Measurements from ENCODE around the gene PDS5A.
"Not testable (repeated sequence)": the region's sequence is repeated elsewhere in the genome, so short reads cannot be mapped to it uniquely, and the experiment has no call there.

The PDS5A gene

DNA sequence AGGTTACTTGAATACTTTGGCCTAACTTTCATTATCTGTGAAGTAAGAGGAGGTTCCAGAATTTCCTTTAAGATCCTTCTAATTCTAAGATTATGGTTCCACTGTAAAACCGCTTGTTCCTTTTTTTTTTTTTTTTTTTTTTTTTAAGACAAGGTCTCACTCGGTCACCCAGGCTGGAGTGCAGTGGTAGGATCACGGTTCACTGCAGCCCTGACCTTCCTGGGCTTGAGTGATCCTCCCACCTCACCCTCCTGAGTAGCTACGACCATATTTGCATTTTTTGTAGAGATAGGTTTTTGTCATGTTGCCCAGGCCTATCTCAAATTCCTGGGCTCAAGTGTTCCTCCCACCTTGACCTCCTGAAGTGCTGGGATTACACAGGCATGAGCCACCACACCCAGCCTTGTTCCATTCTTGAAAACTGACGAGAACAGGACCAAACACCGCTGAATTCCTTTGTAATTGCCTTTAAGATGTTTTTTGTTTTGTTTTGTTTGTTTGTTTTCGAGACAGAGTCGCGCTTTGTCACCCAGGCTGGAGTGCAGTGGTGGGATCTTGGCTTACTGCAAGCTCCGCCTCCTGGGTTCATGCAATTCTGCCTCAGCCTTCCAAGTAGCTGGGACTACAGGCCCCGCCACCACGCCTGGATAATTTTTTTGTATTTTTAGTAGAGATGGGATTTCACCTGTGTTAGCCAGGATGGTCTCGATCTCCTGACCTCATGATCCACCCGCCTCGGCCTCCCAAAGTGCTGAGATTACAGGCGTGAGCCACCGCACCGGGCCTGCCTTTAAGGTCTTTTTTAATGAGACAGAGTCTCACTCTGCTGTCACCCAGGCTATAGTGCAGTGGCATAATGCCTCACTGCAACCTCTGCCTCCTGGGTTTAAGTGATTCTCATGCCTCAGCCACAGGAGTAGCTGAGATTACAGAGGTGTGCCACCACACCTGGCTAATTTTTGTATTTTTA is 6.8 kb downstream of the PDS5A start:
- FAIRE-seq (peak; percentile 83), DNase-seq (ENCODE audit: extremely low spot score, insufficient read length, low read depth) (no peak)

DNA sequence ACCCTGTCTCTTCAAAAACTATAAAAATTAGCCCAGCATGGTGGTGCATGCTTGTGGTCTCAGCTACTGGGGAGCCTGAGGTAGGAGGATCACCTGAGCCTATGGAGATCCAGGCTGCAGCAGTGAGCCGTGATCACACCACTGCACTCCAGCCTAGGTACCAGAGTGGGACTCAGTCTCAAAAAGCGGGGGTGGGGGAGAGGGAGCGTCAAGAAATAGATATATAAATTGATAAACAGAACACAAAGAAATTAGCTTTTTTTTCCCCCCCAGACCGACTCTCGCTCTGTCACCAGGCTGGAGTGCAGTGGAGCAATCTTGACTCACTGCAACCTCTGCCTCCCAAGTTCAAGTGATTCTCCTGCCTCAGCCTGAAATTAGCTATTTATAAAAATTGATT is 14.1 kb downstream of the PDS5A start:
- no peak for FAIRE-seq

DNA sequence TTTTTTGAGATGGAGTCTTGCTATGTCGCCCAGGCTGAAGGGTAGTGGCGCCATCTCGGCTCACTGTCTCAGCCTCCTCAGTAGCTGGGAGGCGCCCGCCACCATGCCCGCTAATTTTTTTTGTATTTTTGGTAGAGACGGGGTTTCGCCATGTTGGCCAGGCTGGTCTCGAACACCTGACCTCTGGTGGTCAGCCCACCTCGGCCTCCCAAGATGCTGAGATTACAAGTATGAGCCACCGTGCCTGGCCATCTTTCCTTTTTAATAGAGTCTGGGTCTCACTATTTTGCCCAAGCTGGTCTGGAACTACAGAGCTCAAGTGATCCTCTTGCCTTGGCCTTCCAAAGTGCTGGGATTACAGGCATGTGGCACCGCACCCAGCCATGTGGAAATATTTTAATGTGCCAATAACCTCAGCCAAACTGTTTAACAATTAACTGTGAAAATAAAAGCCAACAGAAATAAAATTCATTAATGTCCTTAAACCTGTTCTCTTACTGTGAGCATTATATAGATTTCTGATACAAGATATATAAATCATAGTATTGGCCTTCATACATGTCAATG is 16.3 kb downstream of the PDS5A start:
- DNase-seq (ENCODE audit: extremely low spot score, insufficient read length, low read depth) (no peak), FAIRE-seq (no peak)

More for the DNA sequence above, 14.1 kb downstream of the PDS5A start:
- no peak for DNase-seq (ENCODE audit: extremely low spot score, insufficient read length, low read depth)

DNA sequence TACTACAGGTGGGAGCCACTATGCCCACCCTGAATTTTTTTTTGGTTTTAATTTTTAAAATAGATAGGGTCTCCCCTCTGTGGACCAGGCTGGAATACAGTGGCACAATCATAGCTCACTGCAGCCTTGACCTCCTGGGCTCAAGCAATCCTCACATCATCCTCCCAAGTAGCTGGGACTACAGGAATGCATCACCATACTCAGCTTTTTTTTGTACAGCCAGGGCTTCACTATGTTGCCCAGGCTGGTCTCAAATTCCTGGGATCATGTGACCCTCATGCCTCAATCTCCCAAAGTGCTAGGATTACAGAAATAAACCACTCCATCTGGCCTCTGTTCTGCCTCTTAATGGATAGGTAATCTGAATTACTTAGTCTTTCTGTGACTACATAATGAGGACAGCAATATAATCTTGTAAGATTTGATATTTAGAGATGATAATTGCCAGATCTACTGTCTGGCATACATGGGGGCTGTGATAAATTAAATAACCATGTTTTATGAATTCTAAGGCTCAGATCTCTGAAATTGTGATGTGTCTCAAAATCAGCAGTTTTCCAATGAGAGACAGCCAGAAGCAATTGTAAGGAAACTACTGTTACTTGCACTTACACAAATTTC is 26.7 kb downstream of the PDS5A start:
- FAIRE-seq, result no peak

DNA sequence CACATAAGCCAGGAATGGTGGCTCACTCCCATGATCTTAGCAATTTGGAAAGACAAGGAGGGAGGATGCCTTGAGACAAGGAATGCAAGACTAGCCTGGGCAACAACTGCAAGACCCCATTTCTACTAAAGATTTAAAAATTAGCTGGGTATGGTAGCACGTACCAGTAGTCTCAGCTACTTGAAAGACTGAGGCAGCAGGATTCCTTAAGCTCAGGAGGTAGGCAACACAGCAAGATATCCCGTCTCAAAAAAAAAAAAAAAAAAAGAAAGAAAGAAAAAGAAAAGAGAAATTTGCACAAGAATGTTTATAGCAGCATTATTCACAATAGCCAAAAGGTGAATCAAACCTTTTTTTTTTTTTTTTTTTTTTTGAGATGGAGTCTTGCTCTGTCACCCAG is 29.7 kb downstream of the PDS5A start:
- DNase-seq (ENCODE audit: extremely low spot score, insufficient read length, low read depth) (no peak), FAIRE-seq (no peak)

More for the DNA sequence above, 26.7 kb downstream of the PDS5A start:
- DNase-seq (ENCODE audit: extremely low spot score, insufficient read length, low read depth), result no peak

DNA sequence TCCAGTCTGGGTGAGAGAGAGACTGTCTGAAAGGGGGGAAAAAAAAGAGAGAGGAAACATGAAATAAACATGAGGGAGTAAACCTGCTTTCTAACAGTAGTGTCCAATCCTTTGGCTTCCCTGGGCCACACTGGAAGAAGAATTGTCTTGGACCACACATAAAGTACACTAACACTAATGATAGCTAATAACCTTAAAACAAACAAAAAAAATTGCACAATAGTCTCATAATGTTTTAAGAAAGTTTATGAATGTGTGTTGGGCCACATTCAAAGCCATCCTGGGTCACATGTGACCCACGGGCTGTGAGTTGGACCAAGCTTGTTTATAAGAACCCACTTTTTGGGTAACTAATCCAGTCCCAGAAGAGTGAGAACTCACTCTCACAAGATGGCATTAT is 30.3 kb downstream of the PDS5A start:
- no peak for DNase-seq (ENCODE audit: extremely low spot score, insufficient read length, low read depth)
- FAIRE-seq, result no peak

DNA sequence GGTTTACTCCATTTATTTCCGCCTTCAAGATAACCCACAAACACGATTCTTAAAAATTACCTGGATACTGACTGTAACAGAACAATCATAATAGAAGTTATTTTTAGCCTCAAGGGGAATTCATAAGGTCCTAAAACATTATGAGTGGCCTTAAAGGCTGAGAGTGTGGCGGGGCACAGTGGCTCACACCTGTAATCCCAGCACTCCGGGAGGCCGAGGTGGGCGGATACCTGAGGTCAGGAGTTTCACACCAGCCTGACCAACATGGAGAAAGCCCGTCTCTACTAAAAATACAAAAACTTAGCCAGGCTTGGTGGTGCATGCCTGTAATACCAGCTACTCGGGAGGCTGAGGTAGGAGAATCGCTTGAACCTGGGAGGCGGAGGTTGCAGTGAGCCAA is 33.5 kb downstream of the PDS5A start:
- FAIRE-seq; DNase-seq (ENCODE audit: extremely low spot score, insufficient read length, low read depth): not testable (repeated sequence)

DNA sequence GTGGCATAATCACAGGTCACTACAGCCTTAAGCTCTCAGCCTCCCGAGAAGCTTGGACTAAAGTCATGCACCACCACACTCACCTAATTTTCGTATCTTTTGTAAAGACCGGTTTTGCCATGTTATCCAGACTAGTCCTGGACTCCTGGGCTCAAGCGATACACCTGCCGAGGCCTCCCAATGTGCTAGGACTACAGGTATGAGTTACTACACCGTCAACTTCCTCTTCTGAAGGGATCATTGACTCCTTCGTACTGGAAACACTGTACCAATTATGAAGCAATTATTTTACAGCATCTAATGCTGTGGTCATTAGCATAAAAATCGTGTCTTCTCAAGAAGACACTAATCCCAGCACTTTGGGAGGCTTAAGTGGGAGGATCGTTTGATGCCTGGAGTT is 35.2 kb downstream of the PDS5A start:
- DNase-seq (ENCODE audit: extremely low spot score, insufficient read length, low read depth) (no peak), FAIRE-seq (peak; percentile 60)

DNA sequence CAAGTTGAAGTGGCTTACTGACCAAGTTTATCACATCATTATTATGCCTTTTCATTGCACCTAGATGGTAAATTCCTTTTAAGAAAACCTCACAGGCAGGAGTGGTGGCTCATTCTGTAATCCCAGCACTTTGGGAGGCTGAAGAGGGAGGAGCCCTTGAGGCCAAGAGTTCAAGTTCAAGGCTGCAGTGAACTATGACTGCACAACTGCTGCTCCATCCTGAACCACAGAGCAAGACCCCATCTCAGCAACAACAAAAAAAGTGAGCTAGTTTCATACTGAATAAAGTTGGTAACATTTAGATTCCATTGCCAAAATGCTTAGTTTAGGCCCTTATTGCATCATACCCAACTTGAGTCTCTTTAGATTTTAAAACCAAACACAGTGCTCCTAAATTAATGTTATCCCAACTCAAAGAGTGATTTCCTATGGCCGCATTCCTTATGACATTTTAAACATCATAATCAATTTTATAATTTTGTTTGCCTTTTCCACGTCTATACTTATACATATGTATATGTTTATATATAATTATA is 36.0 kb downstream of the PDS5A start:
- FAIRE-seq, result peak; percentile 12
- DNase-seq (ENCODE audit: extremely low spot score, insufficient read length, low read depth), result no peak

DNA sequence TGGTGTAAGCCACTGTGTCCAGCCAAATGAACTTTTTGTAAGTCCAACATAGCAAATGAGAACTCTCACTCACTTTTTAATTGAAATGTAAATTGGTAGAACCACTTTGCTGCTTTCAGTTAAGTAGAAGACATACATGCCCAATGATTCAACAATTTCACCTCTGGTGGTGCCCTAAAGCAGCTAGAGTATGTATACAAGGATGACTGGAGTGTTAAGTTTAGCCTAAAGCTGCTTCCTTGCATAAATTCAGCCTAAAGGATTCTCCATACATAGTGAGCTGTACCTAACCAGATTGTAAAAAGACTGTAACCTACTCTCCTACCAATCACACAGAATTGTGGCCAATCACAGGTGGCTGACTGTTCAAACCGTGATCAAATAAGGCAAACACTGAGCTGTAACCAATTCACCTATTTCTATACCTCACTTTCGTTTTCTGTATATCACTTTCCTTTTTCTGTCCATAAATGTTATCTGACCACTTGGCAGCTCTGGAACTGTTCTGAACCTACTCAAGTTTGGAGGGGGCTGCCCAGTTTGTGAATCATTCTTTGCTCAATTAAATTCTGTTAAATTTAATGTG is 39.9 kb downstream of the PDS5A start:
- FAIRE-seq (peak; percentile 88), DNase-seq (ENCODE audit: extremely low spot score, insufficient read length, low read depth) (no peak)

DNA sequence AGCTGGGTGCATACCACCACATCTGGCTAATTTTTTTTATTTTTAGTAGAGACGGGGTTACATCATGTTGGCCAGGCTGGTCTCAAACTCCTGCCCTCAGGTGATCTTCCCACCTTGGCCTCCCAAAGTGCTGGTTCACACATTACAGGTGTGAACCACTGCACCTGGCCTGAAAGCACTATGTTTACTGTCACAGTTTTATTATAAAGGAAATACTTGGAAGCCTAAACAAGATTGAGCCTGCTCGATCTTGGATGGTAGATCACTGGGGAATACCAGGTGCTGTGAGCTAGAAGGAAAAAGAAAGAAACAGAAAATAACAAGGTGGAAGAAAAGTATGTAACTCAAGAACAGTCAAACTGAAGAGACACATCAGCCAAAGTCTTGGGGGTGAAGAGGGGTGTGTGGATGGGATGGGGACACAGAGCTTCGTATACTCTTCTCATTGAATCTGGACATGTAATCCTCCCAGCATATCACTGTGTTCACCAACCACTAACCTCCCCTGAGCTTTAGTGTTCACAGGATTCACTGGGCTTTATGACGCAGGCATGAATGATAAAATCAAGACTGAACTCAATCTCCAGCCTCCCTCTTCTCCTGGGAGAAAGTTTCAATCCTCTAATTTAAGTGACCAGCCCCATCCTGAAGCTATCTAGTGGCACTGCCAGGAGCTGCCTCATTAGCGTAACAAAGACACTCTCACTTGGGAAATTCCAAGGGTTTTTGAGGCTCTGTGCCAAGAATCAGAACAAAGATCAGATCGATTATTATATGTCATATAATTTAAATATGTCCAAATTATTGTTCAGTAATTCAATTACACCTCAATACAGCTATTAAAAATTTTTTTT is 40.9 kb downstream of the PDS5A start:
- no peak for FAIRE-seq
- no peak for DNase-seq (ENCODE audit: extremely low spot score, insufficient read length, low read depth)

DNA sequence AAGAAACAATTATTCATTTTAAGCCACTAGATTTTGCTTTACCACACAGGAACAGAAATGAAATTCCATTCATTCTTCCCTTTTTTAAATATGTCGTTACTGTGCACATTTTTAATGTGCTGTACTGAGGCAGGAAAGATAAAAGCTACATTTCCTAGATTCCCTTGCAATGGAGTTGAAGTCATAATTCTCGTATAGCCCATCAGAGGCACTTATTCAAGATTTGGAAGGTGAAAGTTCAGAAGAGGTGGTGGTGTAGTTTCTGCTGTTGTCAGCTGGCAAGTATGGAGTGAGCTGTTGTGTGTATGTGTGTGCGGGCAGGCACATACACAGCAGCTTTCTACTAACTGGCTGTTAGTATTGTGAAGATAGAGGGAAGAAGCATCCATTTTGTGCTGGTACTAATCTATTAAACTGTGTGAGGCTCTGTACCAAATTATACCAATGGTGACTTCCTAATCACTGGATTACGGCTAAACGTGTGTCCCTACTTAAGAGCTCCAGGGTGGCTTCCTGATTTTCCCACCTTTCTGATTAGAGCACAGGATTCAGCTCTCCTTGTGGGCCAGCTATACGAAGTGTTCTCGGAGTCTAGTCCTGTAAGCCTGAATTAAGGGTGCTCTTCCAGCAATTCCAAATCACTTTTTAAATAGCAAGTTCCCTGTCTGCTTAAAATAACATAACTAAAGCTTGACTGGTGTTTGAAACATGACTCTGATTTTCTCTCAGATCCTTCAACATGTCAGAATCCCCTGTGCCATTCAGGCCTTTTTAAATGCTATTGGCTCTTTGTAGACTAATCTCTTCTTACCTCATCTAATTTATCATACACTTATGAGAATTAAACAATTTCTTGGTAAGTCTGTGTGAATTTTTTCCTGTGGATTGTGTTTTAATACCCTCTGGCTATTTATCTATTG is 43.8 kb downstream of the PDS5A start:
- DNase-seq (ENCODE audit: extremely low spot score, insufficient read length, low read depth), result no peak
- peak; percentile 15 for FAIRE-seq

DNA sequence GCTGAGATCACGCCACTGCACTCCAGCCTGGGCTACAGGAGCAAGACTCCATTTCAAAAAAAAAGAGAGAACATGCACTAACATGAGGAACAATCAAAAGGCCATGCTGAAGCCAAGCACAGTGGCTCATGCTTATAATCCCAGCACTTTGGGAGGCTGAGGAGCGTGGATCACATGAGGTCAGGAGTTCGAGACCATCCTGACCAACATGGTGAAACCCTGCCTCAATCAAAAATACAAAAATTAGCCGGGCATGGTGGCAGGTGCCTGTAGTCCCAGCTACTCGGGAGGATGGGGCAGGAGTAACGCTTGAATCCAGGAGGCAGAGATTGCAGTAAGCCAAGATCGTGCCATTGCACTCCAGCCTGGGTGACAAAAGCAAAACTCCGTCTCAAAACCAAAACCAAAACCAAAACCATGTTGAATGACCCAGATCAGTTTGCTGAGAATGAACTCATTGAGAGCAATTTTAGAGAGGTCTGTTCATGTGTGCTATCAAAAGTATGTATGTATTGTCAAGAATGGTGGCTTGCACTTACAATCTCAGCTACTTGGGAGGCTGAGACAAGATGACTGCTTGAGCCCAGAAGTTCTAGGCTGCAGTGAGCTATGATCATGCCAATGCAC is 44.8 kb downstream of the PDS5A start:
- DNase-seq (ENCODE audit: extremely low spot score, insufficient read length, low read depth) (no peak), FAIRE-seq (peak; percentile 78)

DNA sequence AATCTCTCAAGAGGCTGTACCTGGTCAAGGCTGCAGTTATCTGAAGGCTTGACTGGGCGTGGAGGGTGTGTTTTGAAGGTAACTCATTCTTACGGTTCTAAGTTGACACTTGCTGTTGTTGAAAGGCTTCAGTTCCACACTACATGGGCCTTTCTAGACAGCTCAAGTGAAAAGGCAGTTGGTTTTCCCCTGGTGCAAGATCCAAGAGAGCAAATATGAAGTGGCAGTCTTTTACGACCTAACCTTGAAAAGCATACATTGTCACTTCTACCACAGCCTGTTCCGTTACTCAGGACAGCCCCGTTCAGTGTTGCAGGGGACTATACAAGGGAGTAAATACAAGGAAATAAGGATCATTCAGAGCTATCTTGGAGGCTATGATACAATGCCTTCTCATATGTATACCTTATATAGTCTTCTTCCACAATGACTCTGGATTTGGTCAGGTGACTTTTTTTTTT is 46.2 kb downstream of the PDS5A start:
- peak; percentile 55 for FAIRE-seq
- no peak for DNase-seq (ENCODE audit: extremely low spot score, insufficient read length, low read depth)

DNA sequence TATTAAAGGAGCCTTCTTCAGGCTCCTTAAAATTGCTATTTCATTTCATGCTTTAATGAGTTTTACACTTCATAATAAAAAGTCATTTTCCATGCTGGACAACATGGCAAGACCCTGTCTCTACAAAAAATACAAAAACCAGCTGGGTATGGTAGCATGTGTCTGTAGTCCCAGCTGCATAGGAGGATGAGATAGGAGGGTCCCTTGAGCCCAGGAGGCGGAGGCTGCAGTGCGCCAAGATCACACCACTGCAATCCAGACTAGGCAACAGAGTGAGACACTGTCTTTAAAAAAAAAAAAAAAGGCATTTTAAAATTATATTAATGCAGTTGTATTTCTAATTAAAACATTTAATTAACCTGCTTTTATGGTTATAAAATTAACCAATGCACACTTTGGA is 49.2 kb downstream of the PDS5A start:
- FAIRE-seq, result no peak
- DNase-seq (ENCODE audit: extremely low spot score, insufficient read length, low read depth), result no peak

DNA sequence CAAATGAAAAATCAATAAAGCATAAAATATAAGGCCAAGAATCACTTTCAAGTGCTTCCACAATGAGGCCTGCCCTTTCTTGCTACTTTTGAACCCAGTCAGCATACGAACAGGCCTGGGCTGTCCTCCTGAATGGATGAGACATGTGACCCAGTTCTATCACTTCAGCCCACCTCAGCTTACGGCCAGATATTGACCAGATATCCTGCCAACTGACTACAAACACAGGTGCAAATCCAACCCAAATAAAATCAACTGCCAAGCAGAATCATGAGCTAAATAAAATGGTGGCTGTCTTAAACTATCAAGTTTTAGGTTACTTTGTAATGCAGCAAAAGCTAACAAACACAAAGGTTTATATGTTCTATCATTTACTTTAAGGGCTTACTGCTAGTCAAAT is 53.7 kb downstream of the PDS5A start:
- DNase-seq (ENCODE audit: extremely low spot score, insufficient read length, low read depth) (no peak), FAIRE-seq (no peak)

DNA sequence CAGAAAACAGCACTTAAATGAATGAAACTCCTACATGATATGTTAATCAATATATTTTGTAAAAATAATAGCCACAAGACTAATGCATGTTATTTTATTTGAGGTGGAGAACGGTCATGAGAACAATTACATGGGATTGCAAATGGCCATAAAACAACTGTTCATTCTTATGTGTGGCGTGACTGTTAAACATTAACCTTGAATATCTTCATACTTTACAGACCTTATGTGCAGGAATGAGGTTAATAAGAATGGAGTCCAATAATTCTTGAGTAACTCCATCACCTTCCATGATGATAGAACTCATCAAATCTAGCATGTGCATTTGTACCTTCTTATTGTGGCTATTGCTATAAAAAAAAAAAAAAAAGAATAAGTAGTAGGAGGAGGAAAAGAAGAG is 55.3 kb downstream of the PDS5A start:
- no peak for DNase-seq (ENCODE audit: extremely low spot score, insufficient read length, low read depth)
- FAIRE-seq, result no peak

DNA sequence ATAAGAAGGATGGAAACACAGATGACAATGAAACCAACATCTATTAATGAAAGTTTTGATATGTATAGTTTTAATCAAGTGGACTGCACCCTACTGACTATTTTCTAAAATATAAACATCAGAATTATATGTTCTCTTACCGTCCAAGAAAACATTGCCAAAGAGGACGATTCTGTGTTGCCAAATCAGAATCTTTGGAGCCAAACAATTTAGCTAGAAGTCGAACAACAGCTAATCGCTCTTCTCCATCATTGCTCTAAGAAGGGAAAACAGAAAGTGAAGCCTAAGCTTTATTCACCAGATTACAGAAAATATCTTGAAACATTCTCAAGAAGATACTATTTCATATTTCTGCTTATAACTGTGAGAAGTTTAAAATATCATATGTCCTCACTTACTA is 64.2 kb downstream of the PDS5A start:
- DNase-seq (ENCODE audit: extremely low spot score, insufficient read length, low read depth), result no peak
- no peak for FAIRE-seq
